Lung (tissue), 12 donors: ENCODE results near the gene ADA. TPM values are rescaled to one million over a fixed set of nuclear protein-coding genes. Genes with fewer than 3 reads are reported as not detected.

Source experiments
- ATAC-seq: fragments of 200-7000 bp; cut with Tn5 transposase; one replicate; pipeline ENCODE4 v1.9.1; 2020; ENCODE audit warnings: moderate number of reproducible peaks; ENCODE audit not compliant: insufficient read depth, low FRiP score
- DNase-seq, 3 donors: peaks; one replicate each; pipeline ENCODE4 v3.0.0-alpha.2; 2013 to 2017
- H3K27ac ChIP-seq, 2 donors: one replicate each; pipeline ENCODE4 v1.5.1; 2013; ENCODE audit warnings: mild to moderate bottlenecking in 2 of 2, moderate library complexity in 2 of 2, control low read depth in 1 of 2, inconsistent platforms in 1 of 2, low read depth in 1 of 2, low read length in 1 of 2
- H3K27me3 ChIP-seq, 3 donors: one replicate each; pipeline ENCODE4 v1.5.1; 2013; ENCODE audit warnings: low read length in 2 of 3; ENCODE audit not compliant: control insufficient read depth in 3 of 3, insufficient read depth in 3 of 3
- H3K36me3 ChIP-seq, 4 donors: one replicate each; pipeline ENCODE4 v1.5.1; 2013; ENCODE audit warnings: low read length in 4 of 4, mild to moderate bottlenecking in 1 of 4, moderate library complexity in 1 of 4; ENCODE audit not compliant: control insufficient read depth in 4 of 4, insufficient read depth in 4 of 4
- H3K4me1 ChIP-seq, 5 donors: one replicate each; pipeline ENCODE4 v1.5.1; 2013; ENCODE audit warnings: low read length in 5 of 5, mild to moderate bottlenecking in 2 of 5, moderate library complexity in 1 of 5; ENCODE audit not compliant: control insufficient read depth in 5 of 5, insufficient read depth in 5 of 5
- H3K4me3 ChIP-seq: one replicate; pipeline ENCODE4 v1.5.1; 2013; ENCODE audit warnings: mild to moderate bottlenecking, control low read depth, moderate library complexity
- H3K9ac ChIP-seq, 2 donors: one replicate each; pipeline ENCODE4 v1.5.1; 2013; ENCODE audit warnings: low read length in 2 of 2, control low read depth in 1 of 2; ENCODE audit not compliant: insufficient read depth in 1 of 2
- H3K9me3 ChIP-seq, 4 donors: one replicate each; pipeline ENCODE4 v1.5.1; 2013; ENCODE audit warnings: low read length in 3 of 4, mild to moderate bottlenecking in 1 of 4, moderate library complexity in 1 of 4; ENCODE audit not compliant: control insufficient read depth in 4 of 4, insufficient read depth in 3 of 4
- WGBS, 2 donors: extraction: QIAGEN DNeasy Blood & Tissue Kit; methylation state at CpG; one replicate each; pipeline ENCODE4 v1.1.7; 2013; 5-methylcytosine and 5-hydroxymethylcytosine counted together
- polyA plus RNA-seq, 2 donors: library from polyadenylated mRNA; stranded (reverse); fragments of 200-250 nt; gene quantifications; one replicate each; pipeline ENCODE4 v1.2.1, GENCODE V29; 2013
- total RNA-seq, 2 donors: library from RNA; depleted of rRNA in 1 of 2; stranded (reverse); fragments of >200 nt in 1 of 2; gene quantifications; one replicate each; pipeline ENCODE4 v1.2.1, GENCODE V29; 2014 to 2021
- TF ChIP-seq, protein P1 (sequence below): IDR thresholded peaks from 2 replicates; pipeline ENCODE4 v1.5.1; 2012; ENCODE audit warnings: mild to moderate bottlenecking; ENCODE audit errors: control extremely low read depth, extremely low read depth
- donor health status: control.
- donor health status: control.
- donor health status: Bipolar disorder and iron deficiency.
- donor health status: healthy.
- donor health status: DM: yes; HTN: yes; CAD: no.

Gene ADA
- total and polyA plus RNA-seq, 4 donors = 4.2 to 55.2 (median 8.0) TPM

DNA sequence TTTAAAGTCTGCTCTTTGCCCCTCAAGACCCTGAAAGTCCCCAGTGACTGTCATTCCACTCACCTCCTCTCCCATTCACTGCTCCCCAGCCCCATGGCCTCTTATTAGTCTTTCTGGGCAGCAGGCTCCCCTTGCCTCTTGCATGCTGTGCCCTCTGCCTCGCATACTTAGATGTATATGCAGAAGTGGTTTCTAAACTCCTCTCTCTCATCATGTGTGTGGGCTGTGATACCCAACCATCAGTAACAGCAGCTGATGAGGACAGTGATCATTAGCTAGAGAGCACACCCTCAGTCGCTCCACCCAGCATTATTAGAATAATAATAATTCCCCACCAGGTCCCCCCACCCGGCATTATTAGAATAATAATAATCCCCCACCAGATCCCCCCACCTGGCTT, 54.6 kb downstream of the ADA start:
- TF ChIP-seq, protein P1, sequence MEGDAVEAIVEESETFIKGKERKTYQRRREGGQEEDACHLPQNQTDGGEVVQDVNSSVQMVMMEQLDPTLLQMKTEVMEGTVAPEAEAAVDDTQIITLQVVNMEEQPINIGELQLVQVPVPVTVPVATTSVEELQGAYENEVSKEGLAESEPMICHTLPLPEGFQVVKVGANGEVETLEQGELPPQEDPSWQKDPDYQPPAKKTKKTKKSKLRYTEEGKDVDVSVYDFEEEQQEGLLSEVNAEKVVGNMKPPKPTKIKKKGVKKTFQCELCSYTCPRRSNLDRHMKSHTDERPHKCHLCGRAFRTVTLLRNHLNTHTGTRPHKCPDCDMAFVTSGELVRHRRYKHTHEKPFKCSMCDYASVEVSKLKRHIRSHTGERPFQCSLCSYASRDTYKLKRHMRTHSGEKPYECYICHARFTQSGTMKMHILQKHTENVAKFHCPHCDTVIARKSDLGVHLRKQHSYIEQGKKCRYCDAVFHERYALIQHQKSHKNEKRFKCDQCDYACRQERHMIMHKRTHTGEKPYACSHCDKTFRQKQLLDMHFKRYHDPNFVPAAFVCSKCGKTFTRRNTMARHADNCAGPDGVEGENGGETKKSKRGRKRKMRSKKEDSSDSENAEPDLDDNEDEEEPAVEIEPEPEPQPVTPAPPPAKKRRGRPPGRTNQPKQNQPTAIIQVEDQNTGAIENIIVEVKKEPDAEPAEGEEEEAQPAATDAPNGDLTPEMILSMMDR = no peak
- H3K9ac ChIP-seq = no peak overlapping the region
- WGBS, 2 donors = 79 to 90% methylated on average over 3 of the region's 3 CpGs
- no peaks in the 10 kb centered on the region for H3K9me3 ChIP-seq
- no peak overlapping the region for H3K4me3 ChIP-seq
- H3K4me1 ChIP-seq = peaks cover 14 to 64% (median 44%) of the 10 kb centered on the region in 5 donors
- peak overlapping the region; percentile 35 to 73 for H3K27ac ChIP-seq
- DNase-seq = no peak
- peaks cover 0 to 8% (median 6%) of the 10 kb centered on the region in 4 donors for H3K36me3 ChIP-seq
- H3K27me3 ChIP-seq = no peaks in the 10 kb centered on the region
- no peak for ATAC-seq

DNA sequence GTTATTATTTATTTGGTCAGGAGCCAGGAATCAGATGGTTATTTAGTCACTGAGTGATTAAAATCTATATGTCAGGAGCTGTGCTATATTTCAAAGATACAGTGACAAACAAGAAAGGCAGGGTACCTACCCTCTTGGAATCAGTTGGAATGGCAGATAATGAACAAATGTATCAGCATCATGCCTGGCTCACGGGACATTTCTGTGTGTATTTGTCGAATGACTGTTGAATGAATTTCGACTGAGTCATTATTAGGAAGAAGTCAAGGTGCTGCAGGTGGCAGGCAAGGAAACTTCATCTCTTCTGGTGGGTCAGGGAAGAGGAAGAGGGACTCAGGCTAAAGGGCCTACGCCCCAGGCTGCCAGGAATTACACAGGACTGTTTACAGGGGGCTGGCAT, 55.5 kb downstream of the ADA start:
- Histone ChIP-seq H3K4me3 (no peak overlapping the region), H3K36me3 (peaks cover 0 to 12% (median 11%) of the 10 kb centered on the region in 4 donors), H3K27me3 (no peaks in the 10 kb centered on the region), H3K27ac (peak overlapping the region; percentile 42 to 69), H3K4me1 (peaks cover 6 to 59% (median 37%) of the 10 kb centered on the region in 5 donors), H3K9me3 (no peaks in the 10 kb centered on the region), H3K9ac (no peak overlapping the region)
- no peak for ATAC-seq
- 85 to 87% methylated on average over 4 of the region's 4 CpGs for WGBS, 2 donors
- no peak for DNase-seq
- TF ChIP-seq, protein P1 = no peak

DNA sequence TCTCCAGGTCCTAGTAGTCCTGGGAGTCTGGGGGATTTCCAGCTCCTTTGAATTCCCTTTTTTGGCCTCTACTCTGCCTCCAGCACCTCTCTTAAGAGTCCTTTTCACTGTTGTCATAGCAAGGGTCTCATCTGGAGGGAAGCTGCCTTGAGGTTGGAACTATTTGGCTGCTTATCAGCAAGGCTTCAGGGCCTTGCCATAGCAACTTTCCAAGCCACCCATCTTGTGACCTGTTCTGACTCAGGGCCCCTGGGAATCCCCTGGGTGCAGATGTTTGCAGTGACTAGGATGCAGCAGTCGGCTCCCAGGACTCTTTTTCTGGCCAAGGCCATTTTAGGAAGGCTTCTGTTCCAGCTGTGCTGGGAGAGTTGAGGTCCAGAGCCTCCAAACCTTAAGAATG, 56.8 kb downstream of the ADA start:
- H3K4me1 ChIP-seq = peaks cover 0 to 50% (median 25%) of the 10 kb centered on the region in 5 donors

More for the DNA sequence above, 56.8 kb downstream of the ADA start:
- Histone ChIP-seq H3K4me3 (no peak overlapping the region), H3K9ac (no peak overlapping the region), H3K9me3 (no peaks in the 10 kb centered on the region), H3K36me3 (peaks cover 7 to 18% (median 13%) of the 10 kb centered on the region in 4 donors), H3K27ac (peak overlapping the region; percentile 45 to 72), H3K27me3 (no peaks in the 10 kb centered on the region)
- TF ChIP-seq, protein P1 = no peak
- no peak for DNase-seq
- 46 to 51% methylated on average over 1 of the region's 1 CpG for WGBS, 2 donors
- no peak for ATAC-seq
